B cell (primary cell): ENCODE results near the gene CPNE1.

Source experiments
- EZH2 ChIP-seq: IDR thresholded peaks from 2 replicates; pipeline ENCODE4 v1.6.1; 2012; ENCODE audit warnings: borderline replicate concordance, low read depth, mild to moderate bottlenecking, moderate library complexity, low read length; ENCODE audit not compliant: insufficient read depth, poor library complexity, severe bottlenecking
- TF ChIP-seq, protein P1 (sequence below): fragments of 200-600 bp; IDR thresholded peaks from one replicate; pipeline ENCODE4 v1.8.0; 2022; ENCODE audit warnings: antibody characterized with exemption, mild to moderate bottlenecking

DNA sequence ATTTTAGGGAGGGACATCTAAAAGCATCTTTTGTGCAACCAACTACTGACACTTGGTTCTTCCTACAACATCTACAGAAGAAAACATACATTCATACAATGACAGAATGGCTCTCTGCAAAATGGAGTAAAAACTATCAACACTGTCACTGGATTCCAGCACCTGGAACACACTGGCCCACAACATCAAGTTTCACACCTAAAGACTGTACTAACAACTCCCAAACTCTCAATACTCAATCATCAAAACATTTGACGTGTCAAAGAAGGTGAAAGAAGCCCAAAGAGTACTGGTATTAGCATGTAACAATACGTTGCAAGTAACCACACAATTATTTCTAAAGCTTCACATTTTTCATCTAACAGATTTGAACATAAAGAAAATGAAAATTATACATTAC is 2.1 kb downstream of the CPNE1 start:
- TF ChIP-seq EZH2: no peak
- TF ChIP-seq, protein P1, sequence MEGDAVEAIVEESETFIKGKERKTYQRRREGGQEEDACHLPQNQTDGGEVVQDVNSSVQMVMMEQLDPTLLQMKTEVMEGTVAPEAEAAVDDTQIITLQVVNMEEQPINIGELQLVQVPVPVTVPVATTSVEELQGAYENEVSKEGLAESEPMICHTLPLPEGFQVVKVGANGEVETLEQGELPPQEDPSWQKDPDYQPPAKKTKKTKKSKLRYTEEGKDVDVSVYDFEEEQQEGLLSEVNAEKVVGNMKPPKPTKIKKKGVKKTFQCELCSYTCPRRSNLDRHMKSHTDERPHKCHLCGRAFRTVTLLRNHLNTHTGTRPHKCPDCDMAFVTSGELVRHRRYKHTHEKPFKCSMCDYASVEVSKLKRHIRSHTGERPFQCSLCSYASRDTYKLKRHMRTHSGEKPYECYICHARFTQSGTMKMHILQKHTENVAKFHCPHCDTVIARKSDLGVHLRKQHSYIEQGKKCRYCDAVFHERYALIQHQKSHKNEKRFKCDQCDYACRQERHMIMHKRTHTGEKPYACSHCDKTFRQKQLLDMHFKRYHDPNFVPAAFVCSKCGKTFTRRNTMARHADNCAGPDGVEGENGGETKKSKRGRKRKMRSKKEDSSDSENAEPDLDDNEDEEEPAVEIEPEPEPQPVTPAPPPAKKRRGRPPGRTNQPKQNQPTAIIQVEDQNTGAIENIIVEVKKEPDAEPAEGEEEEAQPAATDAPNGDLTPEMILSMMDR: no peak
